GM18505 (cell line): ENCODE data around the gene CEP41.

Source experiments
- ATAC-seq: cut with Tn5 transposase; IDR thresholded peaks from one replicate; pipeline ENCODE4 v1.9.1; 2021; ENCODE audit not compliant: unreplicated experiment
- POLR2A ChIP-seq: IDR thresholded peaks from 4 replicates; pipeline ENCODE4 v1.6.1; 2011; ENCODE audit warnings: borderline replicate concordance; ENCODE audit not compliant: insufficient read depth, insufficient read length; ENCODE audit errors: extremely low read depth

The CEP41 gene

GRCh38 chr7:130397051-130397757 is 43.6 kb downstream of the CEP41 start:
- no peak for TF ChIP-seq POLR2A

GRCh38 chr7:130396109-130396508 is 44.7 kb downstream of the CEP41 start:
- no peak for ATAC-seq
- TF ChIP-seq POLR2A: no peak

More at GRCh38 chr7:130397051-130397757, 43.6 kb downstream of the CEP41 start:
- ATAC-seq: no peak

- ATAC-seq: no peak
- TF ChIP-seq POLR2A: no peak
Measured at GRCh38 chr7:130395421-130395820, 45.4 kb downstream of the CEP41 start.

DNA sequence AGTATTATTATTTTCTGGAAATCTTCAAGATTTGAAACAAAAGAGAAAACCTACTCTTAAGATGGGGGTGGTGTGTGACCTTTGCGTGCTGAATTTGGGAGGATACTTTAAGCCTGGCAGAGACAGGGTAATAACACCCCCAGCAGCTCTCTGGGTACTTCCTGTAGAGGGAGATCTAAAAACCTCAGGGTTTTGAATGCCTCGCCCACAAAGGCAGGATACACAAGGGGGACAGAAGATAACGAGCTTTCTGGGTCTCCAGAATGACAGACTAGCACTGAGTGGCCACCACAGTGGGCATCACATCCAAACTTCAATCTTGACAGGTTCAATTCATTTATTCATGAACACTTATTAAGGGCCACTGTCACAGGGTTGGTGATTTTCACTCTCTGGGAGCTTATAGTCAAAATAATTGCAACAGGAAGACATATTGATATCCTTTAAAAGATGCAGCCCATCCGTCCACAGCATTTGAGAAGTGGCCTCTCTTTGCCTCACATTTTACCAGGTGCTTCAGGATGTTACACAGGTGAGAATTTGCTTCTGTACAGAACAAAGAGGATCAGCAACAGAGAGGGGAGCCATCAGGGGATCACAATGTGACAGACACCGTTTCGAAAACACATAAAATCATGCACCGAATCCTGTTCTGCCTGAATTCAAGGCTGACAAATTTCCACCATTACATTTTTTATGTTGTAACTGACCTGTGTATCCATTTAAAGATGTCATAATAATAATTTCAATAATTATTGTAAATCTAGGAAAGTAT is 46.2 kb downstream of the CEP41 start:
- TF ChIP-seq POLR2A: no peak
- ATAC-seq: no peak

GRCh38 chr7:130393841-130394411 is 46.9 kb downstream of the CEP41 start:
- no peak for TF ChIP-seq POLR2A
- ATAC-seq: no peak

DNA sequence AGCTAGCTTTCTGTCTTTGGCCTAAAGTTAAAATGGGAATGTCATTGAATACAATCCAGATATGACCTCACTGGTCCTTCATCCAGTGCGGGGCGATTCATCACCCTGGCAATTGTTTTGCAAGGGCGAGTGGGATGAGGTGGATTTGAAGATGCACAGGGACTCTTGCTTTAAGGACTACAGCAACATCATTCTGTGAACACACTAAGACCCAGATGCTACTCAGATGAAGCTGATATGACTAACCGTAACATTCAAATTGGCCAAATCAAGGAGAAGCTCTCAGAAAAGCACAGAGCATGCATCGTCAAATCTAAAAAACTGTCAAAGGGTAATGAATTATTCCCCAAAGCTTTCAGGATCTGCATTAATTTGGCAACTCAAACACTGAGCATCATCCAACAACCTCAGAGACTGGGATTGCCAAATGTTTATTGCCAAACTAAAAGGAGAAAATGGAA is 47.7 kb downstream of the CEP41 start:
- no peak for TF ChIP-seq POLR2A
- ATAC-seq: no peak

GRCh38 chr7:130390486-130390885 is 50.3 kb downstream of the CEP41 start:
- no peak for TF ChIP-seq POLR2A
- ATAC-seq: no peak

DNA sequence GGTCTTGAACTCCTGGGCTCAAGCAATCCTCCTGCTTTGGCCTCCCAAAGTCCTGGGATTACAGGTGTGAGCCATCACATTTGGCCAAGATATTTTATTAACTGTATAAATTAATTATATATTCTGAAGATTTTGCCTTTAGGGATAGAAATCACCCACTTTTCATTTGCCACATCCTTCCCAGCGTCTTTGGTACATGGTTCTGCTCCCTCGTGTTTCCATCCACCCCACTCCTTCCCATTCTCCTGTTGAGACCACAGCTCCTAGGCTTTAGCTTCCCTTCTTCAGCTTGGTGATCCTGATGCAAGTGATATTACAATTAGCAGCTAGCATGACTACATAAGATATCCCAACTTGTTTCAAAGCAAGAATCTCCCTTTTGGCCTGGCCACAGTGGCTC is 52.1 kb downstream of the CEP41 start:
- no peak for ATAC-seq
- TF ChIP-seq POLR2A: no peak

DNA sequence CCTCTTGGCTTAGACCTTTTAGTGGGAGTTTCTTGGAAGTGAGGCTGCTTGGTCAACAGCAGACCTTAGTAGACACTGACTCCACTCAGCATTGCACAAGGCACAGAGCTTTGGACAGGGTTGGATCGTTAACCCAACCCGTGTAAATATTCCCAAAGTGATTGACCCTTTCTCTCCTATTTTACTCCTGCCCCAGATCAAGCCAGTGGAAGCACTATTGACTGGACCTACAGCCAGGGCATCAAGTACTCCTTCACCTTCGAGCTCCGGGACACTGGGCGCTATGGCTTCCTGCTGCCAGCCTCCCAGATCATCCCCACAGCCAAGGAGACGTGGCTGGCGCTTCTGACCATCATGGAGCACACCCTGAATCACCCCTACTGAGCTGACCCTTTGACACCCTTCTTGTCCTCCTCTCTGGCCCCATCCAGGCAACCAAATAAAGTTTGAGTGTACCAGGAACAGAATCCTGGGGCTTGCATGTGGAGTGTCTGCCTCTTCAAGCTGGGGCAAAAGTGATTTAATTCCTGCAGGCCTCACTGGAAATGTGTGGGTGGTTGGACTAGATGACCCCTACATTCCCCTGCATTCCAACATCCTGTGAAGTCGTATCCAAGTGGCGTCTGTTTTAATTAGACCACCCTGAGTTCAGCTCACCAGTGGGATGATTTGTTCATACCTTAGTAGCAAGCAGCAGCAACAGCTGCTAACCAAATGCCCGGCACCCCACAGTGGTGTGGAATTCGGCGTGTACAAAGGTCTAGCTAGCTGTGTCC is 53.0 kb downstream of the CEP41 start:
- no peak for ATAC-seq
- no peak for TF ChIP-seq POLR2A

GRCh38 chr7:130387306-130387627 is 53.5 kb downstream of the CEP41 start:
- ATAC-seq: no peak
- TF ChIP-seq POLR2A: no peak

GRCh38 chr7:130386876-130387275 is 53.9 kb downstream of the CEP41 start:
- no peak for ATAC-seq
- TF ChIP-seq POLR2A: no peak

DNA sequence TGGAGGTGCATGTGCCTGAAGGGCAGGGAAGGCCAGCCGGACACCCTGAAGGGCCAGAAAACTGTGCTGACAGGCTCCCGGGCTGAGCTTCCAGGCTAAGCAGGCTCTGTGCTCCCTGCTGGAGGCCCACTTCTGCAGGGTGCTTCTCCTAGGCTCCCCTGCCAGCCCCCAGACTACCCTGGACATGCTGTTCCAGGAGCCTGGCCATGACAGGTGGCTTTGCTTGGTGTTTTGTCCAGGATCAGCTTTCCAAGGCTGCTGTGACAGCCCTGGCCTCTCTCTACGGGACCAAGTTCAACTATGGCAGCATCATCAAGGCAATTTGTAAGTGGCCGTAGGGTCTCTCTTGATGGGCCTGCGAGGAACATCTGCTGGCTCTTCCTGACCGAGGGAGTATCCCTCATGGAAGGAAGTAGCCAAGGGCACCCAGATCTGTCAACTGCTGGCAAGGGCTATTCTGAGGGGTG is 55.2 kb downstream of the CEP41 start:
- TF ChIP-seq POLR2A: no peak

GRCh38 chr7:130384841-130385599 is 55.8 kb downstream of the CEP41 start:
- ATAC-seq: no peak
- no peak for TF ChIP-seq POLR2A

More for the DNA sequence above, 55.2 kb downstream of the CEP41 start:
- no peak for ATAC-seq

GRCh38 chr7:130384371-130384801 is 56.4 kb downstream of the CEP41 start:
- ATAC-seq: no peak
- no peak for TF ChIP-seq POLR2A
